ENCODE results near the gene CACNG3. TPM values are rescaled to one million over a fixed set of nuclear protein-coding genes. Genes with fewer than 3 reads are reported as not detected.

The CACNG3 gene
- total RNA-seq (2014; rRNA removed): not detected in 2 replicates
- not detected for Bru-seq, nascent RNA
- not detected for BruChase-seq, experiment 1, labeled RNA remaining after a 6-hour chase
- not detected for BruChase-seq, experiment 2, labeled RNA remaining after a 2-hour chase
- long read RNA-seq: 0 reads

- DNase-seq: no peak
These were observed at the start of gene CACNG3 for GRCh38 chr16:24255456-24256371. TSS of gene CACNG3 (plus strand) at chr16:24256335. CDS start at chr16:24256755, 420 bp downstream.

GRCh38 chr16:24206926-24207325, 49.2 kb upstream of the CACNG3 start:
- no peak for TF ChIP-seq EZH2phosphoT487 (IDR thresholded peaks at IDR 0.05; ENCODE audit: borderline replicate concordance, low read length)
- TF ChIP-seq CTCF (conservative IDR thresholded peaks at IDR 0.05; ENCODE audit: low read depth, low read length): no peak
- no peak for TF ChIP-seq EZH2 (IDR thresholded peaks at IDR 0.05; ENCODE audit: low read length, unreplicated experiment)

More at GRCh38 chr16:24255456-24256371, at the start of gene CACNG3:
- no peaks in the 10 kb centered on the region for H3K36me3 ChIP-seq (ENCODE audit: low read depth, low read length)
- TF ChIP-seq EZH2 (IDR thresholded peaks at IDR 0.05; ENCODE audit: low read length, unreplicated experiment): no peak
- no peak for TF ChIP-seq CTCF (conservative IDR thresholded peaks at IDR 0.05; ENCODE audit: low read depth, low read length)
- no peak for TF ChIP-seq EZH2phosphoT487 (IDR thresholded peaks at IDR 0.05; ENCODE audit: borderline replicate concordance, low read length)
- H3K9me2 ChIP-seq (replicated peaks; ENCODE audit: low read length): no peaks in the 10 kb centered on the region
- no peak within 1 kb of the TSS for H3K27ac ChIP-seq (ENCODE audit: low read length)
- no peaks in the 10 kb centered on the region for H3K4me1 ChIP-seq (ENCODE audit: insufficient read depth, low read length)
- H3K27me3 ChIP-seq (ENCODE audit: low read length): peaks cover 16% of the 10 kb centered on the region
- no peaks in the 10 kb centered on the region for H3K79me2 ChIP-seq (ENCODE audit: low read length)
- intact Hi-C loops (cut with micrococcal nuclease): no loop called here
- no TSS peak for BruUV-seq (replicated peaks)
- no peaks in the 10 kb centered on the region for H3K9me3 ChIP-seq (ENCODE audit: low read length)
- no peak within 1 kb of the TSS for H3K4me2 ChIP-seq (ENCODE audit: low read length)
- POLR2A ChIA-PET (ENCODE audit: unreplicated experiment): no interaction called here
- ATAC-seq: no peak
- H3K4me3 ChIP-seq (ENCODE audit: low read length): no peak within 1 kb of the TSS
- no peaks in the 10 kb centered on the region for H4K20me1 ChIP-seq (ENCODE audit: low read length)
- H2AFZ ChIP-seq (ENCODE audit: low read length): no peak within 1 kb of the TSS
- CTCF ChIA-PET: no interaction called here
- H3F3A ChIP-seq (ENCODE audit: low read length, unreplicated experiment): no peaks in the 10 kb centered on the region
- no peak within 1 kb of the TSS for H3K9ac ChIP-seq (ENCODE audit: low read length)

GRCh38 chr16:24208710-24209109, 47.4 kb upstream of the CACNG3 start:
- ATAC-seq: no peak
- no TSS peak for BruUV-seq (replicated peaks)

More at GRCh38 chr16:24206926-24207325, 49.2 kb upstream of the CACNG3 start:
- H3K9me3 ChIP-seq (ENCODE audit: low read length): no peaks in the 10 kb centered on the region
- no peaks in the 10 kb centered on the region for H3K79me2 ChIP-seq (ENCODE audit: low read length)
- ATAC-seq (no peak), DNase-seq (no peak)
- no peak overlapping the region for H2AFZ ChIP-seq (ENCODE audit: low read length)
- intact Hi-C loops (cut with micrococcal nuclease): no loop called here
- no peaks in the 10 kb centered on the region for H3K4me1 ChIP-seq (ENCODE audit: insufficient read depth, low read length)
- H3K27me3 ChIP-seq (ENCODE audit: low read length): peaks cover 25% of the 10 kb centered on the region
- BruUV-seq (replicated peaks): no TSS peak
- H3K27ac ChIP-seq (ENCODE audit: low read length): no peak overlapping the region
- no peaks in the 10 kb centered on the region for H3K36me3 ChIP-seq (ENCODE audit: low read depth, low read length)
- no peaks in the 10 kb centered on the region for H4K20me1 ChIP-seq (ENCODE audit: low read length)
- POLR2A ChIA-PET (ENCODE audit: unreplicated experiment): no interaction called here
- H3K9me2 ChIP-seq (replicated peaks; ENCODE audit: low read length): no peaks in the 10 kb centered on the region
- CTCF ChIA-PET: no interaction called here
- no peak overlapping the region for H3K4me2 ChIP-seq (ENCODE audit: low read length)
- H3K4me3 ChIP-seq (ENCODE audit: low read length): no peak overlapping the region
- no peak overlapping the region for H3K9ac ChIP-seq (ENCODE audit: low read length)
- H3F3A ChIP-seq (ENCODE audit: low read length, unreplicated experiment): no peaks in the 10 kb centered on the region

More at GRCh38 chr16:24208710-24209109, 47.4 kb upstream of the CACNG3 start:
- Histone ChIP-seq H3K4me3 (ENCODE audit: low read length) (no peak overlapping the region), H3F3A (ENCODE audit: low read length, unreplicated experiment) (no peaks in the 10 kb centered on the region), H3K9me2 (replicated peaks; ENCODE audit: low read length) (no peaks in the 10 kb centered on the region), H3K79me2 (ENCODE audit: low read length) (no peaks in the 10 kb centered on the region), H3K27ac (ENCODE audit: low read length) (no peak overlapping the region), H2AFZ (ENCODE audit: low read length) (no peak overlapping the region), H3K4me1 (ENCODE audit: insufficient read depth, low read length) (no peaks in the 10 kb centered on the region), H3K4me2 (ENCODE audit: low read length) (no peak overlapping the region), H3K9me3 (ENCODE audit: low read length) (no peaks in the 10 kb centered on the region), H3K27me3 (ENCODE audit: low read length) (peaks cover 30% of the 10 kb centered on the region), H3K36me3 (ENCODE audit: low read depth, low read length) (no peaks in the 10 kb centered on the region), H4K20me1 (ENCODE audit: low read length) (no peaks in the 10 kb centered on the region), H3K9ac (ENCODE audit: low read length) (no peak overlapping the region)
- CTCF ChIA-PET: no interaction called here
- intact Hi-C loops (cut with micrococcal nuclease): no loop called here
- POLR2A ChIA-PET (ENCODE audit: unreplicated experiment): no interaction called here
- DNase-seq: no peak
- TF ChIP-seq CTCF (conservative IDR thresholded peaks at IDR 0.05; ENCODE audit: low read depth, low read length) (no peak), EZH2 (IDR thresholded peaks at IDR 0.05; ENCODE audit: low read length, unreplicated experiment) (no peak), EZH2phosphoT487 (IDR thresholded peaks at IDR 0.05; ENCODE audit: borderline replicate concordance, low read length) (no peak)

Measured in PC-3 (cell line).